HepG2 (cell line): ENCODE results near the gene LMAN2. TPM values are rescaled to one million over a fixed set of nuclear protein-coding genes. Genes with fewer than 3 reads are reported as not detected.

Experiments used
- ATAC-seq: fragments of 200-7000 bp; cut with Tn5 transposase; 3 replicates; pipeline ENCODE4 v1.9.1; 2020; ENCODE audit warnings: mild to moderate bottlenecking, moderate library complexity
- BruUV-seq: library from RNA; stranded (reverse); fragments of 400-500 nt; replicated peaks from 2 replicates; lab custom pipeline; 2021; lab: Mats Ljungman, UMichigan
- CTCF ChIA-PET: fragments of 300-600 bp; formaldehyde crosslinking; extraction: SDS; loops from one replicate; lab custom pipeline; 2021; ENCODE audit warnings: low total read pairs, inconsistent platforms, low intra/inter-chr PET ratio; lab: Yijun Ruan, JAX
- POLR2A ChIA-PET: fragments of 350-600 bp; sonication (Branson Sonifier 250); formaldehyde crosslinking; loops from one replicate; lab custom pipeline; 2020; ENCODE audit warnings: antibody characterized with exemption, inconsistent platforms; lab: Yijun Ruan, JAX
- DNase-seq: peaks from one replicate; pipeline ENCODE4 v3.0.0-alpha.2; 2015; ENCODE audit warnings: low spot score
- FAIRE-seq: peaks from 3 replicates; lab custom pipeline; 2011; peaks lifted over from hg19 to GRCh38; lab: Jason Lieb, UNC
- H2AFZ ChIP-seq: one replicate; pipeline ENCODE4 v1.6.1; 2011; ENCODE audit warnings: low read length, inconsistent platforms
- H3K27ac ChIP-seq: fragments of 300-600 bp; 3 replicates; pipeline ENCODE4 v1.8.0; 2011; ENCODE audit warnings: mixed run types, mild to moderate bottlenecking, mixed read lengths, low read length, inconsistent platforms; ENCODE audit not compliant: insufficient read depth; ENCODE audit errors: extremely low read length
- H3K27me3 ChIP-seq, 2 experiments: fragments of 200-600 bp in 1 of 2; 2 replicates in 1 of 2; 3 replicates in 1 of 2; pipeline versions ENCODE4 v1.6.0 to v1.8.0; 2011; ENCODE audit warnings: low read length in 2 of 2, mild to moderate bottlenecking in 2 of 2, moderate library complexity in 2 of 2, inconsistent platforms in 1 of 2; ENCODE audit not compliant: insufficient read depth in 2 of 2, control insufficient read depth in 1 of 2
- H3K36me3 ChIP-seq, 2 experiments: fragments of 200-600 bp in 1 of 2; replicated peaks in 1 of 2; 2 replicates in 1 of 2; 3 replicates in 1 of 2; pipeline versions ENCODE4 v1.5.1 to v1.8.0; 2011; ENCODE audit warnings: low read length in 2 of 2, inconsistent platforms in 1 of 2; ENCODE audit not compliant: insufficient read depth in 2 of 2, control insufficient read depth in 1 of 2
- H3K4me1 ChIP-seq: 2 replicates; pipeline ENCODE4 v1.5.1; 2012; ENCODE audit warnings: low read length, inconsistent platforms; ENCODE audit not compliant: insufficient read depth
- H3K4me2 ChIP-seq: 2 replicates; pipeline ENCODE4 v1.6.0; 2011; ENCODE audit warnings: low read depth, low read length, inconsistent platforms
- H3K4me3 ChIP-seq, 3 experiments: fragments of 200-600 bp in 1 of 3; sonication (generic), shearing (Covaris generic) in 1 of 3; replicated peaks in 1 of 3; 2 replicates each; pipeline ENCODE4 v1.5.1; 2011 to 2016; ENCODE audit warnings: low read length in 3 of 3, inconsistent platforms in 2 of 3, low read depth in 2 of 3, mild to moderate bottlenecking in 2 of 3, control low read depth in 1 of 3, mixed read lengths in 1 of 3; ENCODE audit not compliant: insufficient read depth in 1 of 3
- H3K79me2 ChIP-seq: one replicate; pipeline ENCODE4 v1.6.1; 2011; ENCODE audit warnings: low read length, inconsistent platforms; ENCODE audit not compliant: insufficient read depth
- H3K9ac ChIP-seq: 2 replicates; pipeline ENCODE4 v1.6.0; 2011; ENCODE audit warnings: mild to moderate bottlenecking, low read depth, low read length, inconsistent platforms; ENCODE audit not compliant: insufficient read depth
- H3K9me3 ChIP-seq: 2 replicates; pipeline ENCODE4 v1.5.1; 2012; ENCODE audit warnings: mild to moderate bottlenecking, low read length
- H4K20me1 ChIP-seq: 2 replicates; pipeline ENCODE4 v1.6.0; 2011; ENCODE audit warnings: inconsistent platforms, mild to moderate bottlenecking, low read length, moderate library complexity; ENCODE audit not compliant: insufficient read depth
- CTCF ChIP-seq: sonication (generic); formaldehyde crosslinking; IDR thresholded peaks from 2 replicates; pipeline ENCODE4 v1.5.0; 2020; ENCODE audit warnings: mild to moderate bottlenecking, missing genetic modification reagents, moderate library complexity
- ZBTB40 ChIP-seq, 2 experiments: fragments of 450-650 bp in 1 of 2; sonication (generic) in 1 of 2; formaldehyde crosslinking in 1 of 2; IDR thresholded peaks; 2 replicates each; pipeline versions ENCODE4 v1.6.1 to v1.8.0; 2016 to 2022; ENCODE audit warnings: antibody characterized with exemption in 1 of 2, mild to moderate bottlenecking in 1 of 2, missing genetic modification reagents in 1 of 2
- ZBTB7A ChIP-seq: sonication (generic); formaldehyde crosslinking; IDR thresholded peaks from 2 replicates; pipeline ENCODE4 v1.8.0; 2022; ENCODE audit warnings: mild to moderate bottlenecking, missing genetic modification reagents
- ZNF17 ChIP-seq: sonication (generic); formaldehyde crosslinking; IDR thresholded peaks from 2 replicates; pipeline ENCODE4 v1.5.0; 2020; ENCODE audit warnings: mild to moderate bottlenecking, missing genetic modification reagents
- WGBS: methylation state at CpG from one replicate; pipeline ENCODE4 v1.1.6; 2017; ENCODE audit warnings: low lambda C conversion rate; 5-methylcytosine and 5-hydroxymethylcytosine counted together
- in situ Hi-C: cut with HindIII; loops from 2 replicates; pipeline ENCODE4 v1.10.0; 2017; ENCODE audit warnings: low pct_unique_long_range_greater_than_20kb; ENCODE audit not compliant: extremely low pct_ligation_motif_present
- intact Hi-C: fragments of 100-400 bp; cut with micrococcal nuclease; formaldehyde crosslinking; loops from one replicate; pipeline ENCODE4 v1.10.0; 2022; ENCODE audit not compliant: unreplicated experiment
- polyA plus RNA-seq, 8 experiments: library from polyadenylated mRNA; depleted of rRNA in 3 of 8; stranded (reverse) in 7 of 8; unstranded in 1 of 8; fragments of >200 nt; fragmentation: Illumina TruSeq in 4 of 8; extraction: Trizol in 4 of 8; gene quantifications; 2 replicates each; pipeline versions ENCODE4 v1.2.1 to v1.2.3, GENCODE V29; 2011 to 2016; ENCODE audit warnings: low read depth in 4 of 8, missing spikeins in 1 of 8, mixed read lengths in 1 of 8; ENCODE audit not compliant: insufficient read depth in 1 of 8
- total RNA-seq, 5 experiments: library from RNA; depleted of rRNA; stranded (reverse); fragments of >200 nt; fragmentation: Illumina TruSeq; extraction: Trizol; gene quantifications; 2 replicates each; pipeline ENCODE4 v1.2.3, GENCODE V29; 2016; ENCODE audit warnings: low read depth in 1 of 5
- TF ChIP-seq, protein P1 (sequence below): sonication (generic); formaldehyde crosslinking; IDR thresholded peaks from 2 replicates; pipeline ENCODE4 v1.9.0; 2022; ENCODE audit warnings: low read depth, missing genetic modification reagents

The LMAN2 gene
- total and polyA plus RNA-seq, 2 of the 13 experiments (the other 11 are each of a cell fraction or from before 2014, with no cell fraction given): 191 to 197 TPM

DNA sequence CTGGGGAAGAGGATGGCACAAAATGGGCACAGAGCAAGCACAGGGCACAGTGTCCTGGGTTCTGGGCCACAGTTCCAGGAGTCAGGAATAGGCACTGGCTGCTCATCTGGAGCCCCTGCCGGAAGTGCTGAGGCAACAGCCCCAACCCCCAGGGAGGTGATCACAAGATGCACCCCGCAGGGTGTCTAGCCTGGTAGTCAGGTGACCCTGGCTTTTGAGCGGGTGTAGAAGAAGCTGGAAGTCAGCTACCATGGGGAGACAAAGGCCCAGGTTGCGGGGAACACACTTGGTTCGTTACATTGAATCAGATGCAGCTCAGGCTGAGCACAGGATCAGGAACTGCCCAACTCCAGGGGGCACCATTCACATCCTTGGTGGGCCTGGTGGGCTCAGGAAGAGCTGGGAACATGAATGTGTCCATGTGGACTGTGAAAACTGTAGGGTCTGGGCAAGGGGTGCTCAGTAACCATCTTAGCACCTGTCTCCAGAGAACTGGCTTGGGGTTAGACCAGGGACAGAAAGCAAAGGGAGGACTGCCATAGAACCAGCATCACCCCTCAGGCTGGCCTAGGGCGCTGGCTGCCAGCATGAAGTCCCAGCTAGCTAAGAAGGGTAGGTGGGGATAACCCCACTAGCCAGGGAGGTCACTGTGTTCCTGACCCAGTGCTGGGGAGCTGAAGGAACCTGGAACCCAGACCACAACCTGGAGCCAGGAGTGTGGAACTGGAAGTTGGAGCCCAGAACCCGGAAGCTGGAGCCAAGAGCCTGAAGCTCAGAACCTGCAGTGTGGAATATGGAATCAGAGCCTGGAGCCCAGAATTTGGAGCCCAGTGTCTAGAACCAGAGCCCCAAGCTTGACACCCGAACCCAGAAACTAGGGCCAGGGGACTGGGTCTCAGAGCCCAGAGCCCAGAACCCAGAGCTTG lies 26.6 kb upstream of the LMAN2 start (continued):
- TF ChIP-seq, protein P1, sequence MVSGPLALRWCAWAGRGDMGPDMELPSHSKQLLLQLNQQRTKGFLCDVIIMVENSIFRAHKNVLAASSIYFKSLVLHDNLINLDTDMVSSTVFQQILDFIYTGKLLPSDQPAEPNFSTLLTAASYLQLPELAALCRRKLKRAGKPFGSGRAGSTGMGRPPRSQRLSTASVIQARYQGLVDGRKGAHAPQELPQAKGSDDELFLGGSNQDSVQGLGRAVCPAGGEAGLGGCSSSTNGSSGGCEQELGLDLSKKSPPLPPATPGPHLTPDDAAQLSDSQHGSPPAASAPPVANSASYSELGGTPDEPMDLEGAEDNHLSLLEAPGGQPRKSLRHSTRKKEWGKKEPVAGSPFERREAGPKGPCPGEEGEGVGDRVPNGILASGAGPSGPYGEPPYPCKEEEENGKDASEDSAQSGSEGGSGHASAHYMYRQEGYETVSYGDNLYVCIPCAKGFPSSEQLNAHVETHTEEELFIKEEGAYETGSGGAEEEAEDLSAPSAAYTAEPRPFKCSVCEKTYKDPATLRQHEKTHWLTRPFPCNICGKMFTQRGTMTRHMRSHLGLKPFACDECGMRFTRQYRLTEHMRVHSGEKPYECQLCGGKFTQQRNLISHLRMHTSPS (CRISPR knock-in tag): no peak
- no peak for TF ChIP-seq ZBTB7A (CRISPR knock-in tag)

- H3K27me3 ChIP-seq: no peaks in the 10 kb centered on the region; a peak in 1 of 5 replicates
- no peak overlapping the region for H3K27ac ChIP-seq
- no peaks in the 10 kb centered on the region for H3K9me3 ChIP-seq
- H3K4me2 ChIP-seq: no peak overlapping the region
- BruUV-seq: no TSS peak
- intact Hi-C loops: no loop called here
- no peak for DNase-seq
- peaks cover 8% of the 10 kb centered on the region for H3K79me2 ChIP-seq
- WGBS: 93% methylated on average over 11 of the region's 11 CpGs
- FAIRE-seq: no peak
- ChIA-PET CTCF (no interaction called here), POLR2A (no interaction called here)
- no peak for ATAC-seq
- H4K20me1 ChIP-seq: no peaks in the 10 kb centered on the region
- H3K36me3 ChIP-seq: 0 out of 5 replicates have a peak, but pooled peaks cover 0 to 4% of the 10 kb centered on the region in 2 experiments
- no peak overlapping the region for H3K9ac ChIP-seq
- no peak overlapping the region for H2AFZ ChIP-seq
- H3K4me1 ChIP-seq: peaks cover 88% of the 10 kb centered on the region
- H3K4me3 ChIP-seq: no peak overlapping the region
- in situ Hi-C loops: no loop called here
- TF ChIP-seq ZBTB40 (IDR thresholded peaks at IDR 0.05) (no peak), ZBTB40 (CRISPR knock-in tag; IDR thresholded peaks at IDR 0.05) (0 out of 2 replicates have a peak, but pooled peaks have one; percentile 29), ZNF17 (CRISPR knock-in tag) (no peak), CTCF (CRISPR knock-in tag) (no peak)
Measured at GRCh38 chr5:177376107-177376506, 24.6 kb upstream of the LMAN2 start.
